MG63 (cell line): ENCODE data around the gene TUBD1. TPM values are rescaled to one million over a fixed set of nuclear protein-coding genes. Genes with fewer than 3 reads are reported as not detected.
A peak's percentile ranks its signal among the peaks of the same experiment; 100 is the strongest.
"Not testable (repeated sequence)": the region's sequence is repeated elsewhere in the genome, so short reads cannot be mapped to it uniquely, and the experiment has no call there.

ENCODE experiments used
- DNase-seq: peaks from one replicate; pipeline ENCODE4 v3.0.0-alpha.2; 2020
- H3K27me3 ChIP-seq: fragments of 250-450 bp; sonication (Bioruptor Pico); 2 replicates; pipeline ENCODE4 v1.5.1; 2020; ENCODE audit warnings: mild to moderate bottlenecking, moderate library complexity
- H3K36me3 ChIP-seq: fragments of 250-450 bp; sonication (Bioruptor Pico); 2 replicates; pipeline ENCODE4 v1.5.1; 2020; ENCODE audit warnings: mild to moderate bottlenecking, moderate library complexity
- H3K4me3 ChIP-seq: fragments of 250-450 bp; sonication (Bioruptor Pico); 2 replicates; pipeline ENCODE4 v1.5.1; 2020; ENCODE audit warnings: mild to moderate bottlenecking, moderate library complexity
- H3K9me3 ChIP-seq: fragments of 250-450 bp; sonication (Bioruptor Pico); 2 replicates; pipeline ENCODE4 v1.5.1; 2020; ENCODE audit warnings: mild to moderate bottlenecking, moderate library complexity
- total RNA-seq: library from RNA; depleted of rRNA; stranded (reverse); fragments of >200 nt; shearing (Covaris generic); gene quantifications from 2 replicates; pipeline ENCODE4 v1.2.3, GENCODE V29; 2014; ENCODE audit warnings: low replicate concordance

Gene TUBD1
- total RNA-seq, 1 experiment from 2014 or later: 12.9 TPM

DNA sequence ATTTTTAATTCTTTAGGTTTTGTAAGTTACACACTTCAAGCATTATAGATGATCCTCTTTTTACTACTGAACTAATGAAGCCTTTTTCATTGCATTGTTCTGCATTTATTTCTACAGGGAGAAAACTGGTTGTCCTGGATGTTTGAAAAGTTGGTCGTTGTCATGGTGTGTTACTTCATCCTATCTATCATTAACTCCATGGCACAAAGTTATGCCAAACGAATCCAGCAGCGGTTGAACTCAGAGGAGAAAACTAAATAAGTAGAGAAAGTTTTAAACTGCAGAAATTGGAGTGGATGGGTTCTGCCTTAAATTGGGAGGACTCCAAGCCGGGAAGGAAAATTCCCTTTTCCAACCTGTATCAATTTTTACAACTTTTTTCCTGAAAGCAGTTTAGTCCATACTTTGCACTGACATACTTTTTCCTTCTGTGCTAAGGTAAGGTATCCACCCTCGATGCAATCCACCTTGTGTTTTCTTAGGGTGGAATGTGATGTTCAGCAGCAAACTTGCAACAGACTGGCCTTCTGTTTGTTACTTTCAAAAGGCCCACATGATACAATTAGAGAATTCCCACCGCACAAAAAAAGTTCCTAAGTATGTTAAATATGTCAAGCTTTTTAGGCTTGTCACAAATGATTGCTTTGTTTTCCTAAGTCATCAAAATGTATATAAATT lies 53.0 kb downstream of the TUBD1 start:
- no peaks in the 10 kb centered on the region for H3K27me3 ChIP-seq
- H3K36me3 ChIP-seq: peaks cover 44% of the 10 kb centered on the region
- no peaks in the 10 kb centered on the region for H3K9me3 ChIP-seq
- DNase-seq: no peak
- peak overlapping the region; percentile 77 for H3K4me3 ChIP-seq

DNA sequence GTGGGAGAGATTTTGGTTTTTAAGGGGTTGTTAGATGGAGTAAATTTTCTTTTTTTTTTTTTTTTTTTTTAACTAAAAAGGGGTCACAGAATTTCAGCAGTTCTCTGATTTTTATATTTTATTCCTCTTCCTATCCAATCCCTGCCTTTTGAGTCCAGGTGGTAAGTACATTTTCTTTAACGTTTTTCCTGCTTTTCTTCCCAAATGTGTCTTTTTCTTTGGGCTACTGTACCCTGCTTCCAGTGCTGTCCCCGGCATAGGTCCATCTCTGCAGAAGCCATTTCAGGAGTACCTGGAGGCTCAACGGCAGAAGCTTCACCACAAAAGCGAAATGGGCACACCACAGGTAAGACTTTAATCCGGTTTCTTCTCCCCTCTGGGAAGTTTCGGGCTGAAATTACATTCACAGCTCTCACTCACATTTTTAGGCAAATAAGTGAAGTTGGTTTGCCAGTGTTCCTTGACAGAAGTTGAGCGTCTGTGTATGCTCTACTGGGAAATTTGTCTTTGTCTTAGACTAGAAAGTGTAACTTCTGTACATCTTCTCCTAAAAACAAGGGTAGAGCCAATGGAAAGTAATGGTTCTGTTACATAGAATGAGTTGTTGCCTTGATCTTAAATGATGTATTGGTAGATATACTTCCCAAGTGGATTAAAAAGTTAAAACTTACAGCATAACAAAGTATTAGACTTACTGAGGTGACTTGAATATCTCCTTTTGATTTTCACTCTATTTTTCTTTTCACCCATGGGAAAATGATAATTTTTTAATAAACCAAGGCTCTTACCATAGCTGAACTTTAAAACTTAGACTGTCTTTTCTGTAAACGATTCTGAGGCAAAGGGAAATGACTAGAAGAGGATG lies 54.5 kb downstream of the TUBD1 start:
- H3K36me3 ChIP-seq: peaks cover 44% of the 10 kb centered on the region
- DNase-seq: no peak
- peak overlapping the region; percentile 77 for H3K4me3 ChIP-seq
- H3K27me3 ChIP-seq: no peaks in the 10 kb centered on the region
- no peaks in the 10 kb centered on the region for H3K9me3 ChIP-seq

DNA sequence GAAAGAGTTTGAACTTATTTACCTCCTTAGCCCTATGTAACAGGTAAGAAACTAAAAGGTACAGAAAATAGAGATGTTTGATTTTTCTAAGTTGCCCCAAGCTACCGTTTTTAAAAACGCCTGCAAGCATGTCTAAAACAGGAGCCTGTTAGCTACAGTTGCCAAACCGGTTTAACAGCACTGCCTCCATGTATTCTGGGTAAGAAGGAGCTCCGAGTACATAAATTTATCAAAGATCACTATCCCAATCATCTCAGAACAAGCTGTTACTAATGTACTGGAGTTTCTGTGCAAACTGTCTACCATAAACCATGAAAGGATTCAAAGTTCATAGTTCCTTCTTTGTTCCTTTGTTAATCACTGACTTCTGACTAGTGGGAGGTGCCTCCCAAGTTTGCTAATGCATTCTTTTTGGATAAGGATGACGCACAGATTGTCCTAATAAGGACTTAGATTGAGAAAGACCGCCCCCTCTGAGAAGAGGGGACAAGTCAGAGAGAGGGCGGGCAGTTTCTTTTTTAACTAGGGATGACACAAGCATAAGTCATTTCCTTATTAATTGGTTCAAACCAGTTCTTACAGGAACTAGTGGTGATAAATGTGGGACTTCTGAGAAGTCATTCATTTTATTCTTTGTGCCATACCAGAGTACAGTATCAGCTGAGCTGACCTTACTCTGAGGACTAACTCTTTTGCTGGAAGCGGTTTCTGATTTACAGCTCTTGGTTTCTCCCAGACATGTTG lies 55.3 kb downstream of the TUBD1 start:
- DNase-seq: peak; percentile 85
- H3K27me3 ChIP-seq: no peaks in the 10 kb centered on the region
- no peaks in the 10 kb centered on the region for H3K9me3 ChIP-seq
- peak overlapping the region; percentile 77 for H3K4me3 ChIP-seq
- peaks cover 44% of the 10 kb centered on the region for H3K36me3 ChIP-seq

DNA sequence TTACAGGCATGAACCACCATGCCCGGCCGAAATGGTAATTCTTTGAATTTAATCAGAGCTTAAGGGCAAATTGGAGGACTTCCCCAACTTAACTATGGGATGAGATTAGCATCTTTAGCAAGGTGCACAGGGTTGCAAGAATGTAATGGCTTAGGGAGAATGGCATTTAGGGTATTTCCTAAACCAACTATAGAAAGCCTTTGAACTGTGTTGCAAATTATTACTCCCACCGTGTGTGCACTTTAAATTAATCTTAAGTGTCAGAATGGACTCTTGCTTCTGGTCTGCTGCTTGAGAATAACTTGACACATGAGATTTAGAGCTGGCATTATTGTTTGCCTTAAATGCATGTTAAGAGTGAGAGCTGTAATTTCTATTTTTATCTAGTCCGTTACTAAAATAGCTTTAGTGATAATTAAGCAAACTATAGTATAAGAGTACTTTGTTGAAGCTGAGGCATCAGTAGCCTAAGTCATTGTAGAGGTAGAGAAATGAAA lies 59.8 kb downstream of the TUBD1 start:
- no peak for DNase-seq
- no peak overlapping the region for H3K4me3 ChIP-seq
- no peaks in the 10 kb centered on the region for H3K27me3 ChIP-seq
- H3K9me3 ChIP-seq: no peaks in the 10 kb centered on the region
- peaks cover 2% of the 10 kb centered on the region for H3K36me3 ChIP-seq

DNA sequence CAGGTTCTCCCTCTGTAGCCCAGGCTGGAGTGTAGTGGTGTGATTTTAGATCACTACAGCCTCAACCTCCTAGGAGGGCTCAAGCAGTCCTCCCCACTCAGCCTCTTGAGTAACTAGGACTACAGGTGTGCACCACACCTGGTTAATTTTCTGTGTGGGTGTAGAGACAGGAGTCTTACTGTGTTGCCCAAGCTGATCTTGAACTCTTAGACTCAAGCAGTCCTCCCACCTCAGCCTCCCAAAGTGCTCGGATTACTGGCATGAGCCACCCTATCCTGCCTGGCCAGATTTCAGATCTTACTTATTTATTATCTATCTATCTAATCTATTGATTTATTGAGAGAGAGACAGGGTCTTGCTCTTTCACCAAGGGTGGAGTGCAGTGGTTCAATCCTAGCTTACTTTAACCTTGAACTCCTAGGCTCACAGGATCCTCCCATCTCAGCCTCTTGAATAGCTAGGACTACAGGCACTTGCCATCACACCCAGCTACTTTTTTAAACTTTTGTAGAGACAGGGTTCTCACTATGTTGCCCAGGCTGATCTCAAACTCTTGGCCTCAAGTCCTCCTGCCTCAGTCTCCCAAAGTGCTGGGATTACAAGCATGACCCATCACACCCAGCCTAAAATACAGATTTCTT lies 61.8 kb downstream of the TUBD1 start:
- Histone ChIP-seq H3K27me3 (no peaks in the 10 kb centered on the region), H3K36me3 (peaks cover 5% of the 10 kb centered on the region), H3K9me3 (no peaks in the 10 kb centered on the region), H3K4me3 (no peak overlapping the region)
- no peak for DNase-seq

DNA sequence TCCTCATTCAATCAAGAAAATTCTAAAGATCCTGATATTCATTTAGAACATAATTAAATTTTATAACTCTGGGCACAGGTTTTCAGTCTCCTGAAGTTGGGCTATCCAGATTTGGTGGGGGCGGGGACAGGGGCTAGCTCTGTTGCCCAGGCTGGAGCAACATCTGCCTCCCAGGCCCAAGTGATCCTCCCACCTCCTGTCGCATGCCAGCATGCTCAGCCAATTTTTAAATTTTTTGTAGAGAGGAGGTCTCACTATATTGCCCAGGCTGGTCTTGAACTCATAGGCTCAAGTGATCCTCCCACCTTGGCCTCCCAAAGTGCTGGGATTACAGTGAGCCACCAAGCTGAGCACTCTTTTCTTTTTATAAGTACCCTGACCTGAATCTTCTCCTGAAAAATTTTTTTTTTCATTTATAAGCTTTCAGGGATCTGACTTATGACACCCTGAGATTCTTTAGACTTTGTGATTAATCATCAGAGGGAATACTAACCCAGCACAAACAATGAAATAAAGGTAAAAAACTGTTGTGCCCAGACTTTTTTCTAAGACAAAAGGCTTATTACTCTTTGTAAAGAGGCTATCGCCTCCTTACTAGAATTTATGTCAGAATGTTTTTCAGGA lies 62.6 kb downstream of the TUBD1 start:
- Histone ChIP-seq H3K27me3 (no peaks in the 10 kb centered on the region), H3K4me3 (no peak overlapping the region), H3K9me3 (no peaks in the 10 kb centered on the region), H3K36me3 (peaks cover 5% of the 10 kb centered on the region)
- peak; percentile 75 for DNase-seq

DNA sequence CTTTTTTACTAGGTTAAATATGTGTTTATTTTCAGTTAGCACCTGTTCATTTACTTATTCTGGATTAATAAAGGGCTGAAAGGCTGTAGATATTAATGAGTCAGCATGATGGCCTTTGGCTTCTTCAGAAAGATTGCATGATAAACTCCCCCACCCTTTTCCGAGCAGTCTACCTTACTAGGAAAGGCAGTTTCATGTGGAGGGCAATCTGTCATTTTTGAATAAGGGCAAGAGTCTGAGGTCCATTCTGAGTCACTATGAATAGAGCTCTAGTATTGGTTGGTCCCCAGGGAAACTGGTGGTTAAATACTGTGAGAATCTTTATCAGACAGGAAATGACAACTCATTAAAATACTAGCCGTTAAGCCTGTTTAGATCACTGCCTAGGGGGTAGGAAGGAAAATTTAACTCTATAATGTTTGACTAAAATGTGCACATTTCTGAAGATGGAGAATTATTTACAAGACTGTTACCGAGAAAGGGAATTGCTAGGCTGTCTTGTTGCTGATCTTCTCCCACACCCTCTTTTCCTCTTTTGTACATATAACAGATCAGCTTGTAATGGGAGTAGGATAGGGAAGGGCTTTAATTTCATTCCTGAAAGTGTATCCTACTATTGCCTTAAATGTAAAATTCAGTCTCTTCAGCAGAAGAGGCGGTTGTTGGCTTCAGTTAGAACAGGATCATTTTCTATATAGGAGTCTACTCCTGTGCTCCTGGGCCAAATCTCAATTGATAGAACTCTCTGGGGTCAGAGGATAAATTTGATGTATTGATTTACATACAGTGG lies 63.3 kb downstream of the TUBD1 start:
- Histone ChIP-seq H3K9me3 (no peaks in the 10 kb centered on the region), H3K36me3 (peaks cover 5% of the 10 kb centered on the region), H3K4me3 (peak overlapping the region; percentile 2; the same call in 1 of the 2 replicates), H3K27me3 (no peaks in the 10 kb centered on the region)
- peak; percentile 45 for DNase-seq

DNA sequence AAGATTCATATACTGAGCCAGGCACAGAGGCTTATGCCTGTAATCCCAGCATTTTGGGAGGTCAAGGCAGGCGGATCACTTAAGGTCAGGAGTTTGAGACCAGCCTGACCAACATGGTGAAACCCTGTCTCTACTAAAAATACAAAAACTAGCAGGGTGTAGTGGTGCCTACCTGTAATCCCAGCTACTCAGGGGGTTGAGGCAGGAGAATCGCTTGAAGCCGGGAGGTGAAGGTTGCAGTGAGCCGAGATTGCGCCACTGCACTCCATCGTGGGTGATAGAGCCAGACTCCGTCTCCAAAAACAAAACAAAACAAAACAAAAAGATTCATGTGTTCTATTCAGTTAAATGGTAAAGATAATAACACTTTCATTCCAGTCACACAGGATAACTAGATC lies 63.9 kb downstream of the TUBD1 start:
- not testable (repeated sequence) for H3K36me3 ChIP-seq, H3K4me3 ChIP-seq, H3K27me3 ChIP-seq, H3K9me3 ChIP-seq, DNase-seq

DNA sequence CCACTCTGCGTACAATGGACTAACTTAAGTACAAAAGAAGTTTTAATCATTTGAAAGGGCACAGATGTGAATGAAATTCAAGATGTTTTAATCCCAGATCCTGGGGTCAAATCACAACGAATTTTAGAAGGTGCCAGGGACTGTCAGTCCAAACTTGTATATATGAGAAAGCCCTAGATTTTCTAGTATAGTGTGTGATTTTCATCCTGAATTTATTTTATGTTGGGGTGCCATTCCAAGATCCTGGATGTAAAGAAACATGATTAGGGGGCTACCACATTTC lies 64.3 kb downstream of the TUBD1 start:
- no peaks in the 10 kb centered on the region for H3K9me3 ChIP-seq
- no peaks in the 10 kb centered on the region for H3K27me3 ChIP-seq
- DNase-seq: no peak
- peaks cover 5% of the 10 kb centered on the region for H3K36me3 ChIP-seq
- no peak overlapping the region for H3K4me3 ChIP-seq

DNA sequence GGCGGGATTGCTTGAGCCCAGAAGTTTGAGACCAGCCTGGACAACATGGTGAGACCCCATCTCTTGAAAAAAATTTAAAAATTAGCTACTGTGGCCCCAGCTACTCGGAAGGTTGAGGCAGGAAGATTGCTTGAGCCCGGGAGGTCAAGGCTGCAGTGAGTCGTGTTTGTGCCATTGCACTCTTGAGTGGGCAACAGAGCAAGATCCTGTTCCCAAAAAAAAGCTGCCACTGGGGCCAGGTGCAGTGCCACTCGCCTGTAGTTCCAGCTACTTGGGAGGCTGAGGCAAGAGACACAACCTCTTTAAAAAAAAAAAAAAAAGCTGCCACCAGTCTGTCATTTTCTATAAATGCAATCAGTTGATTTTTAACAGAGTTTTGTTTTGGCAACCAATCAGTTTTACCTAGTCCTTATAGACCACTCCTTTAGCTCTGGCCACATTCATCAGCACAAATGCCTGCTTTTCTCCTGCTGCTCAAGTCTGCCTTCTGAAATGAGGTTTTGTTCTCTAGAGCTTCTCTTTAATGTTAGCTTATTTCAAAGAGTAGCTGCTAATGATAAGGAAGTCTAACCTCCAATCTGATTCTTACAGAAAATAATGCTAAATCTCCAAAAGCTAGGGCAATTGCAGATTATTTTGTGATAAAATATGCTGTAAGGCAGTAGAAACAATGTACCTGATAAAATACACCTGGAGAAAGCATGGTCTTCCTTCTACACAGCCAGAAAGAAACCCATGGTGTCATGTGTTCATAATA lies 64.8 kb downstream of the TUBD1 start:
- Histone ChIP-seq H3K4me3 (no peak overlapping the region), H3K36me3 (peaks cover 7% of the 10 kb centered on the region), H3K27me3 (no peaks in the 10 kb centered on the region), H3K9me3 (no peaks in the 10 kb centered on the region)
- no peak for DNase-seq

DNA sequence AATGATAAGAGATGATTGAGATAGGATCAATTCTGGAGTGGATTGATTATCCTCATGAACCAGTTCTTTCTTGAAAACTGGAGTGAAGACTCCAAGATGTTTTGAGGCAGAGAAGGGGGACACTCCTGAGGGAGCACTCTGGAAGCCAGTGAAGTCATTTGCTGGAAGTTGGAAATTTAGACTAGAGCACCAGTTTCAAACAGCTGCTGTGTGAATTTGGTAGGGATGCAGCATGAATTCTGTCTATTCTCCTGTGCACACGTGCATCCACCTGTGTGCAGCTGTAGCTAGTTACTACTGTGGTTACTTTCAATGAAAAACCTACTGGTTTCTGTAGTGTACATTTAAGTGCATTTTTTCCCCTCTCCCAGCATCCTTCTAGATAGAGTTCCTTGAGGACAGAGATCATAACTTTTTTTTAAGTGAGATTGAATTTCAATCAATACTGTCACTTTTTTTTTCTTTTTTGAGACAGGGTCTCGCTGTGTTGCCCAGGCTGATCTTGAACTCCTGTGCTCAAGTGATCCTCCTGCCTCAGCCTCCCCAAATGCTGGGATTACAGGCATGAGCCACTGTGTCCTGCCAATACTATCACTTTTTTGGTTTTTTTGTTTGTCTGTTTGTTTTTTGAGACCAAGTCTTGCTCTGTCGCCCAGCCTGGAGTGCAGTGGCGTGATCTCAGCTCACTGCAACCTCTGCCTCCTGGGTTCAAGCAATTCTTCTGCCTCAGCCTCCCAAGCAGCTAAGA lies 65.9 kb downstream of the TUBD1 start:
- no peaks in the 10 kb centered on the region for H3K27me3 ChIP-seq
- H3K4me3 ChIP-seq: no peak overlapping the region
- peaks cover 13% of the 10 kb centered on the region for H3K36me3 ChIP-seq
- H3K9me3 ChIP-seq: no peaks in the 10 kb centered on the region
- no peak for DNase-seq

DNA sequence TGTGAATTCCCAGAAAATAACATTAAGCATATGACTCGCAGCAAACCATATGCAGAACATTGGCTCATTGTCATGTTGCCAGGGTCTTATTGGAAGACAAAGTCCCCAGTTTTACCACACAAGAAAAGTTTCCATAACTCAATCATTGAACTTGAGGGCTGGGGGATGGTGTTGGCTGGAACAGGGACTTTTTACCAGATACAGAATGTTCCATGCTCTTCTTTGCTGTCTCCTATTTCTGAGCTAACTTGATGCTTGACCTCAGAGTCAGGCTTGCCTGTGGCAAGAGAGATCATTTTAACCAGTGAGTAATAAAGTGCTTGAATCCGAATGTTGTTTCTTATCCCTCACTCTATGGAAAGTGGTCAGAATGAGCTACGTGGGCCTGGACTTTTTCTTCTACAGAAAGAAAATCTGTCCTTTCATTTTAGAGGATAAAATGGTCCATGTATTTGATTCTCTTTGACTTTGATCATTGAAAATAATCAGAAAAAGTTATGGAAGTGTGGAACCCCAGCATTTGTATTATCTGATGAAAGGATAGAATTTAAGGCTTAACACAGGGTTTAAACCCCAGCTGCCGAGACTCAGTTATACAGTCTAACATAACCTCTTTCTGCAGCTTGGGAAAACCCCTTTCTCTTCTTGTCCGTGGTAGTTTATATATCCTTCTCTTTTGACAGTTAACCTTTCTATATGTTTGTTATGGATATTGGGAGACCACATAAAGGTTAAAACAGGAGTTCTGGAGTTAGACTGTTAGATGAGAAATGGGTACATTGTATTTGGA lies 67.0 kb downstream of the TUBD1 start:
- DNase-seq: peak; percentile 47
- Histone ChIP-seq H3K27me3 (no peaks in the 10 kb centered on the region), H3K36me3 (peaks cover 13% of the 10 kb centered on the region), H3K4me3 (no peak overlapping the region), H3K9me3 (no peaks in the 10 kb centered on the region)

DNA sequence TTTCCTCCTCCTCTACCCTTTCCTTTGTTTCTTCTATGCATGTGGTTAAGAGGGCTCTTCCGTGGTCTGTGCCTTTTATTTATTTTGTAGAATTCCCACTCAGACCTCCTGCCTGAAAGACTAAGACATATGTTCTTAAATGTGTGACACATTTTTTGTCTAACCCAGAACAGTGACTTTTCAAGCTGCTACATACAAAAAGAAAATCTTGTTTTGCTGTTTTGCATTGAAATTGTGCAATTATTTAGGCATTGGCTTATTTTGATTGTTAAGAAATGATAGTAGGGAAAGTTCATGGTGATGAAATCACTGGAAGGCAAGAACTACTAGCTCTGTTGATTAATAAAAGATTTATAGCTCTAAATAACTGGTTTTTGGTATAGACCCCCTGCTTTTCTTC lies 76.8 kb downstream of the TUBD1 start:
- Histone ChIP-seq H3K27me3 (no peaks in the 10 kb centered on the region), H3K36me3 (peaks cover 41% of the 10 kb centered on the region), H3K4me3 (no peak overlapping the region), H3K9me3 (no peaks in the 10 kb centered on the region)
- DNase-seq: no peak

DNA sequence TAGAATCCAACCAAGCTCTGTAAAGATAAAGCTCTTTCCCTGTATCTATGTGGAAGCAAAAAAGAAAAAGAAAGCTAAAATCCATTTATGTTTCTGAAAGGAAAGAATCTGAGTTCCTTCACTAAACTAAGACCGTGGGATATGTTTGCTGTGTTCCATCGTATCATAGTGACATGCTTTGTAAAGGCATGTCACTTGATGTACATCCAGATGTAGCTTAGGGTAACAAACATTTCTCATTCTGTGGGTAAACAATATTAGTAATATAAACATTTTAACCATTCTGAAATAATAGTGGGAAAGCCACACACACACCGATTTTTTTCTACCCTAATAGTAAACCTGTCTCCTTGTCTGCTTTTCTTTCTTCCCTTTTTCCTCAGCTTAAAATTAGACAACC lies 78.1 kb downstream of the TUBD1 start:
- H3K27me3 ChIP-seq: no peaks in the 10 kb centered on the region
- no peaks in the 10 kb centered on the region for H3K9me3 ChIP-seq
- no peak for DNase-seq
- no peak overlapping the region for H3K4me3 ChIP-seq
- H3K36me3 ChIP-seq: peaks cover 40% of the 10 kb centered on the region
